ENCODE results near the gene POLR1A. TPM values are rescaled to one million over a fixed set of nuclear protein-coding genes. Genes with fewer than 3 reads are reported as not detected.

Gene POLR1A
- total and polyA plus RNA-seq, 2 experiments from 2014 or later, result 6.3 to 19.0 TPM

DNA sequence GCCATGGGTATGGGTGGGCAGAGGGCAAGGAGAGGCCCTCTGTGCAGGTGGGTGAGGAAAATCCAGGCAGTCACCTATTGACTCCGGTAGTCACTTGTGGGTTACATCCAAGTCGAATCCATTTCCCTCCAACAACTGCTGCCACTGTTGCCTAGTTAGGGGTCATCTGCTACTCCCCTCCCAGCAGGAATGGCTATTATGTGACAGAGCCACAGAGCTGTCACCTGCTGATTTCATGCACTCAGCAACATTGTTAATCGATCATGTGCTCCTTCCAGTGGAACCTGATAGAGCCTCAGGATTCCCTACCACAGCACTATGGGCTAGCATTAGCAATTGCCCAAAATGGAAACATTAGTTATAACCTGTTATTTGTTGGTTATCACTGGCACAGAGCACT lies 31.4 kb downstream of the POLR1A start:
- no peaks in the 10 kb centered on the region for H3K9me3 ChIP-seq (ENCODE audit: low read depth)
- H4K20me1 ChIP-seq (ENCODE audit: insufficient read depth, poor library complexity, severe bottlenecking), result no peaks in the 10 kb centered on the region
- no peak overlapping the region for H3K27ac ChIP-seq
- H3K4me3 ChIP-seq, result no peak overlapping the region
- H3K9me2 ChIP-seq (replicated peaks; ENCODE audit: insufficient read depth), result no peaks in the 10 kb centered on the region
- H3K4me1 ChIP-seq (ENCODE audit: insufficient read depth), result no peaks in the 10 kb centered on the region
- no peak overlapping the region for H2AFZ ChIP-seq
- H3K27me3 ChIP-seq, result no peaks in the 10 kb centered on the region
- H3K36me3 ChIP-seq (replicated peaks; ENCODE audit: insufficient read depth, low read depth), result no peaks in the 10 kb centered on the region
- TF ChIP-seq EZH2phosphoT487 (IDR thresholded peaks at IDR 0.05; ENCODE audit: low read depth, severe bottlenecking, unreplicated experiment) (no peak), EZH2 (IDR thresholded peaks at IDR 0.05; ENCODE audit: borderline replicate concordance) (no peak)
- TF ChIP-seq, protein P1, sequence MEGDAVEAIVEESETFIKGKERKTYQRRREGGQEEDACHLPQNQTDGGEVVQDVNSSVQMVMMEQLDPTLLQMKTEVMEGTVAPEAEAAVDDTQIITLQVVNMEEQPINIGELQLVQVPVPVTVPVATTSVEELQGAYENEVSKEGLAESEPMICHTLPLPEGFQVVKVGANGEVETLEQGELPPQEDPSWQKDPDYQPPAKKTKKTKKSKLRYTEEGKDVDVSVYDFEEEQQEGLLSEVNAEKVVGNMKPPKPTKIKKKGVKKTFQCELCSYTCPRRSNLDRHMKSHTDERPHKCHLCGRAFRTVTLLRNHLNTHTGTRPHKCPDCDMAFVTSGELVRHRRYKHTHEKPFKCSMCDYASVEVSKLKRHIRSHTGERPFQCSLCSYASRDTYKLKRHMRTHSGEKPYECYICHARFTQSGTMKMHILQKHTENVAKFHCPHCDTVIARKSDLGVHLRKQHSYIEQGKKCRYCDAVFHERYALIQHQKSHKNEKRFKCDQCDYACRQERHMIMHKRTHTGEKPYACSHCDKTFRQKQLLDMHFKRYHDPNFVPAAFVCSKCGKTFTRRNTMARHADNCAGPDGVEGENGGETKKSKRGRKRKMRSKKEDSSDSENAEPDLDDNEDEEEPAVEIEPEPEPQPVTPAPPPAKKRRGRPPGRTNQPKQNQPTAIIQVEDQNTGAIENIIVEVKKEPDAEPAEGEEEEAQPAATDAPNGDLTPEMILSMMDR (IDR thresholded peaks at IDR 0.05; ENCODE audit: poor library complexity), result no peak
- no peaks in the 10 kb centered on the region for H3K79me2 ChIP-seq
- H3K4me2 ChIP-seq, result no peak overlapping the region
- no peak for DNase-seq (ENCODE audit: low spot score)
- WGBS (ENCODE audit: low lambda C conversion rate, missing lambda C conversion rate), result 96% methylated on average over 3 of the region's 3 CpGs

DNA sequence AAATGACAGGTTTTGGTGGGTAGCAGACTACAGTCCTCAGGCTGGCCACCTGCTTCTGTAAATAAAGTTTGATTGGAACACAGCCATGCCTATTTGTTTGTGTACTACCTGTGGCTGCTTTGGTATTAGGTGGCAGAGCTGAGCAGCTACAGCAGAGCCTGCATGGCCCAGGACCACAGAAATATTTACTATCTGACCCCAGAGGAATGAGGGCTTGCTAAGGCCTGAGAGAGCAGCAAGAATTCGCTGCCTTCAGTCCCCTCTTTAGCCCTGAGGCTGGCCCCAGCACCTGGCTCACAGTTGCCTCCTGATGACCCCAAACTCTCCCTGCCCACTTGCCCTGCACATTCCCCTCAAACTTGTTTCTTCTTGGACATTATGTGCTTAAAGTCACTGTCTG lies 32.5 kb downstream of the POLR1A start:
- no peak overlapping the region for H2AFZ ChIP-seq

DNA sequence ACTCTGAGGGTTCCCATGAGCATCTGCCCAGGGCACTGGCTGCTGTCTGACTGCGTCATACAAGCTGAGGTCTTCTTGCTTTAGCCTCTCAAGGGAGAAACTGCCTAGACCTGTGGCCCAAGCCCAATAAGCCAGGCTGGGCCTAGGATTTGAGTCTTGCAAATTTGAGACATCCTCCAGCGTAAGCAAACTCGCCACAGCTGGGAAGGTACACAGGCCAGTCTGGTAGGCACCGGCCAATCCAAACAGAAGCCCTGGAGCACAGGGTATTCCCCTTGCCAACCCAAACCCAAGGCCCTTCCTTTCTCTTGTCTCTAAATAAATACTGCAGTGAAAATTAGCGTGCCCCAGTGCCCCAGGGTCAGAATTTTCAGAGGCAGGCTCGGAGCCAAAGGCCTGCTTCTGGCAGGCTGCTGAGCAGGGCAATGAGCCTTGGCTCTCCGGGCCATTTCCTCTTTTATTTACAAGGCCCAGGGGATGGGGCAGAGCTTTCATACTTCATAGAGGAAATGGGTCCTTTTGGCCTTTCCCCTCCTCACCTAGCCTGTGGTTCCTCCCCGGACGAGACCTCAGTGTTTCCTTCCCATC lies 33.3 kb downstream of the POLR1A start:
- no peak overlapping the region for H3K4me3 ChIP-seq
- H3K79me2 ChIP-seq, result no peaks in the 10 kb centered on the region
- no peak overlapping the region for H2AFZ ChIP-seq
- no peak overlapping the region for H3K4me2 ChIP-seq
- H3K9me2 ChIP-seq (replicated peaks; ENCODE audit: insufficient read depth), result no peaks in the 10 kb centered on the region
- H3K27ac ChIP-seq, result no peak overlapping the region
- WGBS (ENCODE audit: low lambda C conversion rate, missing lambda C conversion rate), result 90% methylated on average over 9 of the region's 9 CpGs
- no peak for DNase-seq (ENCODE audit: low spot score)
- TF ChIP-seq EZH2 (IDR thresholded peaks at IDR 0.05; ENCODE audit: borderline replicate concordance), result no peak
- TF ChIP-seq, protein P1 (IDR thresholded peaks at IDR 0.05; ENCODE audit: poor library complexity), result no peak
- TF ChIP-seq EZH2phosphoT487 (IDR thresholded peaks at IDR 0.05; ENCODE audit: low read depth, severe bottlenecking, unreplicated experiment), result no peak
- no peaks in the 10 kb centered on the region for H3K36me3 ChIP-seq (replicated peaks; ENCODE audit: insufficient read depth, low read depth)
- no peaks in the 10 kb centered on the region for H4K20me1 ChIP-seq (ENCODE audit: insufficient read depth, poor library complexity, severe bottlenecking)
- H3K4me1 ChIP-seq (ENCODE audit: insufficient read depth), result no peaks in the 10 kb centered on the region
- no peaks in the 10 kb centered on the region for H3K27me3 ChIP-seq
- no peaks in the 10 kb centered on the region for H3K9me3 ChIP-seq (ENCODE audit: low read depth)

More for the DNA sequence above, 32.5 kb downstream of the POLR1A start:
- TF ChIP-seq, protein P1 (IDR thresholded peaks at IDR 0.05; ENCODE audit: poor library complexity), result no peak
- TF ChIP-seq EZH2 (IDR thresholded peaks at IDR 0.05; ENCODE audit: borderline replicate concordance) (no peak), EZH2phosphoT487 (IDR thresholded peaks at IDR 0.05; ENCODE audit: low read depth, severe bottlenecking, unreplicated experiment) (no peak)
- Histone ChIP-seq H3K36me3 (replicated peaks; ENCODE audit: insufficient read depth, low read depth) (no peaks in the 10 kb centered on the region), H3K4me1 (ENCODE audit: insufficient read depth) (no peaks in the 10 kb centered on the region), H3K27me3 (no peaks in the 10 kb centered on the region), H3K79me2 (no peaks in the 10 kb centered on the region), H3K27ac (no peak overlapping the region), H3K9me2 (replicated peaks; ENCODE audit: insufficient read depth) (no peaks in the 10 kb centered on the region), H3K9me3 (ENCODE audit: low read depth) (no peaks in the 10 kb centered on the region), H4K20me1 (ENCODE audit: insufficient read depth, poor library complexity, severe bottlenecking) (no peaks in the 10 kb centered on the region), H3K4me3 (no peak overlapping the region), H3K4me2 (no peak overlapping the region)
- 93% methylated on average over 1 of the region's 1 CpG for WGBS (ENCODE audit: low lambda C conversion rate, missing lambda C conversion rate)
- DNase-seq (ENCODE audit: low spot score), result no peak
